HG02970 (cell line): Measurements from ENCODE around the gene RTKN.
"Not testable (repeated sequence)": the region's sequence is repeated elsewhere in the genome, so short reads cannot be mapped to it uniquely, and the experiment has no call there.

Experiments used
- ATAC-seq: cut with Tn5 transposase; IDR thresholded peaks from one replicate; pipeline ENCODE4 v1.9.1; 2021; ENCODE audit warnings: mild to moderate bottlenecking, moderate library complexity, moderate number of reproducible peaks; ENCODE audit not compliant: unreplicated experiment, low FRiP score

RTKN gene

GRCh38 chr2:74439803-74440377, 1.8 kb downstream of the RTKN start:
- ATAC-seq, result no peak

- no peak for ATAC-seq
Measured at GRCh38 chr2:74439373-74439772, 2.4 kb downstream of the RTKN start.

GRCh38 chr2:74438248-74438647, 3.5 kb downstream of the RTKN start:
- no peak for ATAC-seq

- ATAC-seq, result no peak
Measured at GRCh38 chr2:74436848-74437695, 4.7 kb downstream of the RTKN start.

GRCh38 chr2:74436111-74436805, 5.5 kb downstream of the RTKN start:
- no peak for ATAC-seq

GRCh38 chr2:74430502-74430901, 11.2 kb downstream of the RTKN start:
- ATAC-seq, result no peak

GRCh38 chr2:74429487-74430451, 12.0 kb downstream of the RTKN start:
- no peak for ATAC-seq

GRCh38 chr2:74428675-74429074, 13.1 kb downstream of the RTKN start:
- ATAC-seq, result no peak

GRCh38 chr2:74427551-74427950, 14.2 kb downstream of the RTKN start:
- no peak for ATAC-seq

GRCh38 chr2:74426181-74426758, 15.5 kb downstream of the RTKN start:
- no peak for ATAC-seq

- no peak for ATAC-seq
Measured at GRCh38 chr2:74425523-74425922, 16.2 kb downstream of the RTKN start.

- ATAC-seq, result no peak
Measured at GRCh38 chr2:74424995-74425406, 16.7 kb downstream of the RTKN start.

GRCh38 chr2:74424139-74424992, 17.4 kb downstream of the RTKN start:
- ATAC-seq, result no peak

- ATAC-seq, result no peak
Measured at GRCh38 chr2:74423231-74424095, 18.3 kb downstream of the RTKN start.

GRCh38 chr2:74421221-74421870, 20.4 kb downstream of the RTKN start, which contains the start of the genes C2orf81 and WDR54:
Gene C2orf81, minus strand, starts transcription at chr2:74421619. Its CDS starts 59 bp downstream, at chr2:74421560.
Gene WDR54, plus strand, starts transcription at chr2:74421730. Its CDS starts 424 bp downstream, at chr2:74422154.
- peak; percentile 86 for ATAC-seq

- ATAC-seq, result not testable (repeated sequence)
Measured at GRCh38 chr2:74420443-74421103, 21.2 kb downstream of the RTKN start.

GRCh38 chr2:74420006-74420405, 21.7 kb downstream of the RTKN start:
- no peak for ATAC-seq
